Measurements from ENCODE around the gene HERC4.
A peak's percentile ranks its signal among the peaks of the same experiment; 100 is the strongest.
"Not testable (repeated sequence)": the region's sequence is repeated elsewhere in the genome, so short reads cannot be mapped to it uniquely, and the experiment has no call there.

HERC4 gene

GRCh38 chr10:68083953-68084352 lies 8.9 kb upstream of the HERC4 start:
- ATAC-seq (replicated peaks) (no peak), DNase-seq (no peak)
- Mint-ChIP-seq H3K27me3 (peaks cover 4 to 9% of the 10 kb centered on the region in 2 donors), H3K9me3 (no peaks in the 10 kb centered on the region), H3K27ac (no peak overlapping the region), H3K4me1 (no peaks in the 10 kb centered on the region), H3K4me3 (no peak overlapping the region), H3K36me3 (no peaks in the 10 kb centered on the region)

GRCh38 chr10:68082872-68083271 lies 7.8 kb upstream of the HERC4 start:
- no peak for DNase-seq
- no peak overlapping the region for H3K4me3 Mint-ChIP-seq
- no peak for ATAC-seq (replicated peaks)
- H3K27ac Mint-ChIP-seq: no peak overlapping the region
- no peaks in the 10 kb centered on the region for H3K36me3 Mint-ChIP-seq
- peaks cover under 1 to 7% of the 10 kb centered on the region in 2 donors for H3K27me3 Mint-ChIP-seq
- H3K9me3 Mint-ChIP-seq: no peaks in the 10 kb centered on the region
- H3K4me1 Mint-ChIP-seq: no peaks in the 10 kb centered on the region

GRCh38 chr10:68081916-68082315 lies 6.8 kb upstream of the HERC4 start:
- Mint-ChIP-seq H3K27ac (no peak overlapping the region), H3K9me3 (no peaks in the 10 kb centered on the region), H3K27me3 (no peaks in the 10 kb centered on the region), H3K36me3 (no peaks in the 10 kb centered on the region), H3K4me3 (no peak overlapping the region), H3K4me1 (no peaks in the 10 kb centered on the region)
- ATAC-seq (replicated peaks) (no peak), DNase-seq (no peak)

- ATAC-seq (replicated peaks) (no peak), DNase-seq (no peak)
- Mint-ChIP-seq H3K4me3 (no peak overlapping the region), H3K36me3 (no peaks in the 10 kb centered on the region), H3K4me1 (no peaks in the 10 kb centered on the region), H3K27me3 (no peaks in the 10 kb centered on the region), H3K27ac (no peak overlapping the region), H3K9me3 (no peaks in the 10 kb centered on the region)
Observed at GRCh38 chr10:68080853-68081431, 5.9 kb upstream of the HERC4 start.

- no peak for ATAC-seq (replicated peaks)
- Mint-ChIP-seq H3K4me1 (no peaks in the 10 kb centered on the region), H3K36me3 (no peaks in the 10 kb centered on the region), H3K9me3 (no peaks in the 10 kb centered on the region), H3K27ac (no peak overlapping the region), H3K4me3 (no peak overlapping the region), H3K27me3 (no peaks in the 10 kb centered on the region)
- no peak for DNase-seq
Observed at GRCh38 chr10:68079434-68079833, 4.4 kb upstream of the HERC4 start.

- ATAC-seq (replicated peaks): no peak
- no peak for DNase-seq
- Mint-ChIP-seq H3K27me3 (no peaks in the 10 kb centered on the region), H3K4me1 (peaks cover 3 to 9% of the 10 kb centered on the region in 2 donors), H3K4me3 (no peak overlapping the region), H3K36me3 (peaks cover 0 to 2% of the 10 kb centered on the region in 2 donors), H3K27ac (no peak overlapping the region), H3K9me3 (no peaks in the 10 kb centered on the region)
Observed at GRCh38 chr10:68077026-68077425, 1.9 kb upstream of the HERC4 start.

GRCh38 chr10:68076081-68076480 lies 998 bp upstream of the HERC4 start:
- not testable (repeated sequence) for H3K9me3 Mint-ChIP-seq; H3K36me3 Mint-ChIP-seq; DNase-seq; H3K4me3 Mint-ChIP-seq; H3K27ac Mint-ChIP-seq; ATAC-seq (replicated peaks); H3K27me3 Mint-ChIP-seq
- peaks cover 6 to 13% of the 10 kb centered on the region in 2 donors for H3K4me1 Mint-ChIP-seq

GRCh38 chr10:68075550-68076004 lies 494 bp upstream of the HERC4 start:
- no peak for DNase-seq
- Mint-ChIP-seq H3K4me3 (peak overlapping the region; percentile 93 to 99), H3K4me1 (peaks cover 11 to 18% of the 10 kb centered on the region in 2 donors), H3K36me3 (peaks cover 5 to 8% of the 10 kb centered on the region in 2 donors), H3K27ac (peak overlapping the region; percentile 99), H3K9me3 (no peaks in the 10 kb centered on the region), H3K27me3 (no peaks in the 10 kb centered on the region)
- no peak for ATAC-seq (replicated peaks)

- Mint-ChIP-seq H3K9me3 (no peaks in the 10 kb centered on the region), H3K36me3 (peaks cover 9 to 11% of the 10 kb centered on the region in 2 donors), H3K27me3 (no peaks in the 10 kb centered on the region), H3K4me3 (peak overlapping the region; percentile 93 to 99), H3K4me1 (peaks cover 11 to 20% of the 10 kb centered on the region in 2 donors), H3K27ac (peak overlapping the region; percentile 99)
- ATAC-seq (replicated peaks) (no peak), DNase-seq (no peak)
Observed at GRCh38 chr10:68074031-68074774, 880 bp downstream of the HERC4 start.

- H3K4me1 Mint-ChIP-seq: peaks cover 11 to 20% of the 10 kb centered on the region in 2 donors
- no peaks in the 10 kb centered on the region for H3K9me3 Mint-ChIP-seq
- peak overlapping the region; percentile 93 to 99 for H3K4me3 Mint-ChIP-seq
- DNase-seq (no peak), ATAC-seq (replicated peaks) (no peak)
- peaks cover 9 to 11% of the 10 kb centered on the region in 2 donors for H3K36me3 Mint-ChIP-seq
- no peaks in the 10 kb centered on the region for H3K27me3 Mint-ChIP-seq
- H3K27ac Mint-ChIP-seq: peak overlapping the region; percentile 99
Observed at GRCh38 chr10:68073631-68074030, 1.5 kb downstream of the HERC4 start.

- no peaks in the 10 kb centered on the region for H3K9me3 Mint-ChIP-seq
- ATAC-seq (replicated peaks) (peak in 1 of 2 donors; percentile 55), DNase-seq (no peak)
- H3K27ac Mint-ChIP-seq: no peak overlapping the region
- peaks cover 10 to 28% of the 10 kb centered on the region in 2 donors for H3K4me1 Mint-ChIP-seq
- no peak overlapping the region for H3K4me3 Mint-ChIP-seq
- H3K27me3 Mint-ChIP-seq: no peaks in the 10 kb centered on the region
- H3K36me3 Mint-ChIP-seq: peaks cover 14 to 34% of the 10 kb centered on the region in 2 donors
Observed at GRCh38 chr10:68067508-68067907, 7.6 kb downstream of the HERC4 start.

- peaks cover 17 to 38% of the 10 kb centered on the region in 2 donors for H3K36me3 Mint-ChIP-seq
- ATAC-seq (replicated peaks) (no peak), DNase-seq (no peak)
- no peaks in the 10 kb centered on the region for H3K9me3 Mint-ChIP-seq
- H3K4me3 Mint-ChIP-seq: no peak overlapping the region
- H3K27ac Mint-ChIP-seq: no peak overlapping the region
- peaks cover 10 to 33% of the 10 kb centered on the region in 2 donors for H3K4me1 Mint-ChIP-seq
- no peaks in the 10 kb centered on the region for H3K27me3 Mint-ChIP-seq
Observed at GRCh38 chr10:68067029-68067428, 8.1 kb downstream of the HERC4 start.

- DNase-seq: no peak
- Mint-ChIP-seq H3K36me3 (peaks cover 18 to 20% of the 10 kb centered on the region in 2 donors), H3K4me3 (no peak overlapping the region), H3K4me1 (peaks cover 9 to 18% of the 10 kb centered on the region in 2 donors), H3K9me3 (no peaks in the 10 kb centered on the region), H3K27ac (no peak overlapping the region), H3K27me3 (no peaks in the 10 kb centered on the region)
- ATAC-seq (replicated peaks): no peak
Observed at GRCh38 chr10:68053553-68053952, 21.5 kb downstream of the HERC4 start.

- H3K9me3 Mint-ChIP-seq: no peaks in the 10 kb centered on the region
- H3K4me1 Mint-ChIP-seq: peaks cover 19 to 29% of the 10 kb centered on the region in 2 donors
- no peak overlapping the region for H3K27ac Mint-ChIP-seq
- H3K27me3 Mint-ChIP-seq: no peaks in the 10 kb centered on the region
- peaks cover 24 to 29% of the 10 kb centered on the region in 2 donors for H3K36me3 Mint-ChIP-seq
- DNase-seq: no peak
- ATAC-seq (replicated peaks): no peak
- no peak overlapping the region for H3K4me3 Mint-ChIP-seq
Observed at GRCh38 chr10:68052463-68052862, 22.6 kb downstream of the HERC4 start.

Data from stimulated activated naive B cell treated with anti-CD40 and anti-IgM and Interleukin-4, amounts not matched to agents 10 μg/mL and 1 μg/mL and 100 μg/mL, for 72 hours (primary cell).